GM23248 (cell line): ENCODE results near the gene STK32A.

ENCODE experiments used
- EZH2 ChIP-seq: fragments of 200-600 bp; sonication (generic); IDR thresholded peaks from 2 replicates; pipeline ENCODE4 v1.6.1; 2018; ENCODE audit warnings: antibody characterized with exemption, mild to moderate bottlenecking; ENCODE audit not compliant: insufficient read depth, poor library complexity, severe bottlenecking
- EZH2phosphoT487 ChIP-seq: fragments of 200-600 bp; sonication (generic); IDR thresholded peaks from 2 replicates; pipeline ENCODE4 v1.6.1; 2018; ENCODE audit warnings: antibody characterized with exemption, moderate library complexity, mild to moderate bottlenecking, low read depth; ENCODE audit not compliant: insufficient read depth

DNA sequence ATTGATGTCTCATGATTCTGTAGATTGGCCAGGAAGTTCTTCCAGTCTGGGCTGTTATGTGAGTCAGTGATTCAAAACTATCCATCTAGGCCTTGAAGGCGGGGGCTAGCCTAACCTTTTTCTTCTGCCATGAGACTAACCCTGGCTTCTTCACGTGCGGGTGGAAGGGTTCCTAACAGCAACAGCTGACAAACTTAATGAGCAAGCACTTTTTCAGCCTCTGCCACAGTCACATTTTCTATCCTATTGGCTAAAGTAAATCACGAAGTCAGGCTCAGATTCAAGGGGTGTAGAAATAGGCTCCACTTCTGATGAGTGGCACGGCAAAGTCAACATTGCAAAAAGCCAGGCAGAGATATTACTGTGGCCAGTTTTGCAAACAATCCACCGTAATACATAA, 68.4 kb downstream of the STK32A start:
- TF ChIP-seq EZH2 (no peak), EZH2phosphoT487 (no peak)
